Stimulated activated CD4-positive, alpha-beta T cell treated with anti-CD3 and anti-CD28 coated beads, Interleukin-1b, Interleukin-23, amount 100 ng/mL, for 48 hours (primary cell): ENCODE measurements around the gene NPAT.
"Not testable (repeated sequence)": the region's sequence is repeated elsewhere in the genome, so short reads cannot be mapped to it uniquely, and the experiment has no call there.

Source experiments
- DNase-seq: peaks from one replicate; pipeline ENCODE4 v3.0.0-alpha.2; 2020

Gene NPAT

GRCh38 chr11:108218912-108219783 lies 3.3 kb downstream of the NPAT start:
- no peak for DNase-seq

GRCh38 chr11:108218455-108218854 lies 4.0 kb downstream of the NPAT start:
- no peak for DNase-seq

- no peak for DNase-seq
These were observed 5.5 kb downstream of the NPAT start for GRCh38 chr11:108216988-108217387.

DNA sequence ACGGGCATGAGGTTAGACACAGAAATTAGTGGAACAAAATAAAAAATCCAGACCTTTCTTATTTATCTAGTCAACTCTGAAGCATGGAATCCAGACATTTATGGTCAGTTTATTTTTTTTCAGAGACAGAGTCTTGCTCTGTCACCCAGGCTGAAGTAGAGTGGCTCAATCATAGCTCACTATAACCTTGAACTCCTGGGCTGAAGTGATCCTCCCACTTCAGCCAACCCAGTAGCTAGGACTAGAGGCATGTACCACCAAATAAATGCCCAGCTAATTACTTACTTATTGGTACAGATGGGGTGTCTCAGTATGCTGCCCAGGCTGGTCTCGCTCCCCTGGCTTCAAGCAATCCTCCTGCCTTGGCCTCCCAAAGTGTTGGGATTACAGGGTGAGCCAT lies 8.7 kb downstream of the NPAT start:
- no peak for DNase-seq

GRCh38 chr11:108210441-108210840 lies 12.0 kb downstream of the NPAT start:
- no peak for DNase-seq

DNA sequence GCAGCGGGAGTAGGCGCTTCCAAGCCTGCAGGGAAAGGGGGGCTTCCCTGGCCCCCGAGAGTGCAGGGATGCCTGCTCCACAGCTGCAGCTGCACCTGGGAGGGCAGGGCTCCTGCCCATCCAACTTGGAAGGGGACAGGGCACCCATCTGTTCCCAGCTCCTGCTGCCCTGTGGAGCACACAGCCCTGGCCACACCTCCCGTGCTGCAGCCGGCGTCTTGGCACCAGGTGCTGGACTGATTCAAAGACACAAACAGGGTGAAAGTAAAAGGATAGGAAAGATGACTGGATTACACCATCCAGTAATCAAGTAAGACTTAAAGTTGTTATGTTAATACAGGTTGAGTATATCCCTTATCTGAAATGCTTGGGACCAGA lies 14.8 kb downstream of the NPAT start:
- DNase-seq, result no peak

GRCh38 chr11:108206969-108207682 lies 15.3 kb downstream of the NPAT start:
- no peak for DNase-seq

DNA sequence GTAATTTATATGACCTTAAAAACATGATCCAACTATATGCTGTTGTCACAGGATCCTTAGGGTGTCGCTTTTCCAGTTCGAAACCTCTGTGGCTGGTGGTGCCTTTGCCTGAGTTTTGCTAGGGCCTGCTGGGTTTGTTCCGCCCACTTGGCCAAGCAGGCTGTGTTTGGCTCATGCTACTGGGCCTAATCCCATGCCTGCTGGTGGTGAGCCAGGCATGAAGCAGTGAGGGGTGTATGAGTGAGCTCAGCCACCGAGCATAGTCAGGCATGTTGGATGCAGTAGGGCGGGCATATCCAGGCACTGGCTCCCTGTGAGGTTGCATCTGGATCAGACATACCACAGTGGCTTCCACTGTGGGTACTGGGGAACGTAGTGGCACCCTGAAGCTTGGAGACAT lies 16.3 kb downstream of the NPAT start:
- DNase-seq, result no peak

- no peak for DNase-seq
These were observed 17.4 kb downstream of the NPAT start for GRCh38 chr11:108204929-108205499.

GRCh38 chr11:108204376-108204775 lies 18.1 kb downstream of the NPAT start:
- DNase-seq, result no peak

GRCh38 chr11:108203075-108203474 lies 19.4 kb downstream of the NPAT start:
- no peak for DNase-seq

- peak; percentile 88 for DNase-seq
These were observed 22.8 kb downstream of the NPAT start for GRCh38 chr11:108199446-108200321.

DNA sequence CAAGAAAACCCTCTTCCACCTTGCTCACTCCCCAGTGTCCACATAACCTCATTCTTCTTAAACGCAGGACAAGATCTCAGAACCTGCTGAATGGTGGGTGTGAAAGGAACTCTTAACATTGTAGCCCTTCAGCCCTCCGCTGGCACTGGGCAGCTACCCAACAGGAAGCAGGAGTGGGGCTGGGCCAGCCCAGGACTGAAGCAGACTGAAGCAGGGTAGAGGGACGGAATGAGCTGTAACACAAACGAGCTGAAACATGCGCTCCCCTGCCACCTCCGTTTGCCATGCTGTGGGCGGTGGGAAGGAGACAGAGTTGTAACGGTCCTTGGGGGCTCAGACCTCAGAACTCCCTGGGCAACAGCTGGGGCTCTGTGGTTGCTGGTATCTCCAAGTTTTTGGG lies 23.6 kb downstream of the NPAT start:
- no peak for DNase-seq

GRCh38 chr11:108197351-108197750 lies 25.1 kb downstream of the NPAT start:
- DNase-seq, result no peak

GRCh38 chr11:108196901-108197300 lies 25.5 kb downstream of the NPAT start:
- no peak for DNase-seq

DNA sequence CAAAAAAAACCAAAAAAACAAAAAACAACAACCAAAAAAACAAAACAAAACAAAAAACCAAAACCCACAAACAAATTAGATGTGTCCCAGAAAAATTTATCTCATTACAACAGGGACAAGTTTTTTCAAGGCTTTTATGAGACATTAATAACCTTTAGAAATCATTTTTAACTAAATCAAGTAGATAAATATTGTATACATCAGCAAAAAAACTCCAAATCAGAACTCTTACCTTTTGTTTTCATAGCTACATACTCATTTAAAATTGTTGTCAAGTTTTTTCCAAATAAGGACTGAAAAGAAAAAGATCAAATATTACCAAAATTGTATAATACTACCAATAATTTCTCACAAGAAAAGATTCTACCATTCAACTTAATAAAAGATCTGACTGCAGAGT lies 28.7 kb downstream of the NPAT start:
- DNase-seq, result no peak

DNA sequence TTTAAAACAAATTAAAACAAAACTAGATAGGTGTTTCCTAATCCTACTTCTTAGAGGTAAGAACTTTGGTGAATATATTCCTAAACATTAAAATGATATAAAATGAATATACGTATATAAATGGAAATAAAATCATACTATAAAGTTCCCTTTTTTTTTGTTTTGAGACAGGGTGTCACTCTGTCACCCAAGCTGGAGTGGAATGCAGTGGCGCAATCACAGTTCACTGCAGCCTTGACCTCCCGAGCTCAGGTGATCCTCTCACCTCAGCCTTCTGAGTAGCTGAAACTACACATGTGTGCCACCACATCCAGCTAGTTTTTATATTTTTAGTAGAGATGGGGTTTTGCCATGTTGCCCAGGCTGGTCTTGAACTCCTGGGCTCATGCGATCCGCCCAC lies 44.9 kb downstream of the NPAT start:
- no peak for DNase-seq

- no peak for DNase-seq
These were observed 52.3 kb downstream of the NPAT start for GRCh38 chr11:108170184-108170583.

- DNase-seq, result no peak
These were observed 54.8 kb downstream of the NPAT start for GRCh38 chr11:108167624-108168023.

GRCh38 chr11:108162878-108163277 lies 59.6 kb downstream of the NPAT start:
- DNase-seq, result not testable (repeated sequence)

DNA sequence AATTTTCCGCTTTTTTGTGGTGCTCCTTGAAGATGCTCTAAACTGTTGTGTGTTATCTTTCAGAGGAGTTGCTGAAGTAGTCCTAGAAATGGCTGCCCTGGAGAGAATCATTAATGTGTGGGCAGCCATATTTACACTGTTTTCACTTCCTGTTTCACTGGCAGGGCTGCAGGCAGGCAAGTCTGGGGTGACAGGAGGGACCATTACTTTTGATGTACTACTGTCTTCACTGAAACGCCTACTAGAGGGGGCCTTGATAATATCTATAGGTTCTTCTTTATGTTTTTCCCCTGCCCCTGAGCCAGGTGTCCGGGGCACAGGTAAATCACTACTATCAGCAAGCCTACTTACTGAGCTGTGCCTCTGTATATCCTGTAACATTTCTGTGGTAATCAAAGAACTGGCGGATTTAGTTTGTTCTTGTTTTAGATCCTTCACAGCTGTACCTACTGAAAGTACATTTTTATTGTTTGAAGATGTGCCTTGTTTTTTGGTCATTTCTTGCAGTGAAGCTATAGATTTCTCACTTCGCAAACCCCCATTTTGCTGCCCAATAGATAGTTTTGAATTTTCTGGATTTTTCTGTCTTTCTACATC lies 61.4 kb downstream of the NPAT start:
- DNase-seq, result no peak

GRCh38 chr11:108154591-108154990 lies 67.8 kb downstream of the NPAT start:
- DNase-seq, result no peak

DNA sequence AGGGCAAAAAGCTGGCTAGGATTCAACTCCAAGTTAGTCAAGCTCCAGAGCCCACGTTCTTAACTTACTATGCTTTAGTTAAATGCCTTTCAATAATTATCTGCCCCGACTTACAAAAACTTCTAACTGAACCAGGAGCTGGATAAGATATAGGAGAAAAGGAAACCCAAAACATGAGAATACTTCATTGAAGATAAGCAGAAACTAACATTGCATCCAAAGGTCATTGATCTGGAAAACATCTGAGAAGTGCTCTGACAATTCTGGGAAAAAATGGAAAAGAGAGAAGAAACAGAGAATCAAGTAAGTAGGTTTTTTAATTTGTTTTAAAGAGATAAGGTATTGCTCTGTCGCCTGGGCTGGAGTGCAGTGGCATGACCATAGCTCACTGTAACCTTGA lies 73.9 kb downstream of the NPAT start:
- no peak for DNase-seq
